HG03469 (cell line): ENCODE results near the gene TNIK.
"Not testable (repeated sequence)": the region's sequence is repeated elsewhere in the genome, so short reads cannot be mapped to it uniquely, and the experiment has no call there.

Source experiments
- ATAC-seq: cut with Tn5 transposase; IDR thresholded peaks from one replicate; pipeline ENCODE4 v1.9.1; 2021; ENCODE audit warnings: mild to moderate bottlenecking, moderate library complexity, moderate number of reproducible peaks; ENCODE audit not compliant: unreplicated experiment

The TNIK gene

DNA sequence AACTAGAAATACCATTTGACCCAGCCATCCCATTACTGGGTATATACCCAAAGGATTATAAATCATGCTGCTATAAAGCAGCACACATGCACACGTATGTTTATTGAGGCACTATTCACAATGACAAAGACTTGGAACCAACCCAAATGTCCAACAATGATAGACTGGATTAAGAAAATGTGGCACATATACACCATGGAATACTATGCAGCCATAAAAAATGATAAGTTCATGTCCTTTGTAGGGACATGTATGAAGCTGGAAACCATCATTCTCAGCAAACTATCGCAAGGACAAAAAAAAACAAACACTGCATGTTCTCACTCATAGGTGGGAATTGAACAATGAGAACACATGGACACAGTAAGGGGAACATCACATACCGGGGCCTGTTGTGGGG is 340.8 kb downstream of the TNIK start:
- not testable (repeated sequence) for ATAC-seq

GRCh38 chr3:171118993-171119392 is 341.2 kb downstream of the TNIK start:
- not testable (repeated sequence) for ATAC-seq

- no peak for ATAC-seq
Measured at GRCh38 chr3:171116824-171117395, 343.3 kb downstream of the TNIK start.

- ATAC-seq: no peak
Measured at GRCh38 chr3:171116365-171116764, 343.8 kb downstream of the TNIK start.

DNA sequence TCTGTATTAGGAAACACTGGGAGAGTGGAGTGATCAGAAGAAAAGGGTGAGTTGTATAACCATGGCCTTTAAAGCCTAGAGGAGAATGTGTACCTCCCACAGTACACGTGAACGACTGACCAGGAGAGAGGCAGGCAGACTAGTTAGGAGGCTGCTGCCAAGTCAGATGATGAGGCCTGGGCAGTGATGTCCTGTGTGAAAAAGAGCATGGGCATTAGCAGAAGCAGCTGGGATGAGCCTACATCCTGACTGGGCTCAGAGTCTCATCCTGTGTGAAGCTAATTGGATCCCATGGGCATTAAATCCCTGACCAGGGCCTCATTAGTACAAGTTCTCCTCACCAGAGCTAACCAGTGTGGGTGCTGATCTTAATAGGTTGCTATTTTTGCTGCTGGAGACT is 344.5 kb downstream of the TNIK start:
- ATAC-seq: no peak

- ATAC-seq: no peak
Measured at GRCh38 chr3:171113716-171114115, 346.5 kb downstream of the TNIK start.

- no peak for ATAC-seq
Measured at GRCh38 chr3:171110715-171111114, 349.5 kb downstream of the TNIK start.

DNA sequence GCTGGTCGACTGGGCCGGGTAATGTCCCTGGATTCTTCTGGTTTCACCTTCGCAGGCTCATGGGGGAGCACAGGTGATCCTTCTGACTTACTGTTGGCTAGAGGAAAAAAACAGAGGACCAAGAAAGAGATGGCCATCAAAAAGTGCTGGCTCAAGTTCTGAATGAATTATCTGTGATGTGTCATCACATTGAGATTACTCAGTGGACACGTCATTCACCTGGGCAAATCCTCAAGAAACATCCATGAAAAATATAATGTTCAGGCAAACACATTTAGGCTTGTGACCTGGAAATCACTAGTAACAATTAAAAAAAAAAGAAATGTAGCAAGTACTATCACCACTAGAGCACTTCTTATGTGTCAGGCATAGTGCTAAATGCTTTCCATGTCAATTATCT is 352.1 kb downstream of the TNIK start:
- no peak for ATAC-seq

- ATAC-seq: no peak
Measured at GRCh38 chr3:171103185-171103584, 357.0 kb downstream of the TNIK start.

- no peak for ATAC-seq
Measured at GRCh38 chr3:171101982-171102641, 358.1 kb downstream of the TNIK start.

DNA sequence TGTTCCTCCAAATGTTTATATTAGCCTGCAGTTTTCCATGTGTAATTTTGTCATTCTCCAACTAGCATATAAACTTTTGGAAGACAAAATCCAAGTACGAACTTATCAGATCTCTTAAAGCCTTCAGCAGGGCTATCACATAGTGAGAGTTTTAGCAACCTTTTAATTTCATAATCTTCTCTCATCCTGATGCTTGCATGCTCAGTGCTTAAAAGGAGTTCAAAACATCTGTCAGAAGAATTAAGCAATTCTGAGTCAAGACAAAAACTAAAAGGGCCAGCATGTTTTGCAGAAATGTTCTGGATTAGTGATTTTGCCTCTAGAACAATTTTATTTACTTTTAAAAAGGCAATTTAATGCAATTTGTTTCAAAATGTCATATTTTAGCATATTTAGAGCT is 360.3 kb downstream of the TNIK start:
- no peak for ATAC-seq

- ATAC-seq: peak; percentile 98
Measured at GRCh38 chr3:171095063-171095462, 365.1 kb downstream of the TNIK start.

GRCh38 chr3:171094411-171094810 is 365.8 kb downstream of the TNIK start:
- ATAC-seq: no peak

DNA sequence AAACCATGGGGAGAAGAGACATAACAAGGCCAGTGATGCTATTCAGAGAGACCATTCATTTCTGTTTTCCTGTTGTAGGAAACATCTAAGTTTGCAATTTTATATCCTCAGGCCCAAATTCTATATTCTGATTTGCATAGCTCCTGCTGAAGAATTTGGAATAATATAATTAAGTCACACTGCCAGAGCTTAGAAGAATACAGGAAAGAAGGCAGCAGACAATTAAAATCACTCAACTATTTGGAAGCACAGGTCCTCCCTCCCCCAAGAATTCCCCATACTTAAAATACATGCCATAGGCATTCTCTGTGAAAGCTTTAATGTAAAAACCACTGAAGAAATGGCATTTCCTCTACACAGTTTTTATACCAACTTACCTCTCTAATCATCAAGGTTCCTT is 366.7 kb downstream of the TNIK start:
- ATAC-seq: no peak

GRCh38 chr3:171092467-171092911 is 367.7 kb downstream of the TNIK start:
- no peak for ATAC-seq

DNA sequence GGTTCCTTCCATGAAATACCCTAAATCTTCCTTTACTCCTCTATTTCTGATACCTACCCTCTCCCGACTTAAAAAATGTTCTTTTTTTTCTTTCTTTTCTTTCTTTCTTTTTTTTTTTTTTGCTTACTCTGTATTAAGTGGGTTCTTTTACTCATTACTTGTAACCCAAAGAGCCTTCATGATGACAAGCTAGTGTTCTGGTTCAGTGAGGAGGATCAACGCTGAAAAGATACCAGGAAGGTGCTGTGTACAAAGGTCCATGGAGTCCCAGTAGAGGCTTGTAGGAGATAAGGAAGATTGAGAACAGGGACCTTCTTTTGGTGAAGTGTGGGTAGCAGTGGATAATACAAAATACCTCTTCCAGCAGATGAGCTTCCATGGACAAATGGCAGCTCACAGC is 369.9 kb downstream of the TNIK start:
- no peak for ATAC-seq

GRCh38 chr3:171088964-171089754 is 371.0 kb downstream of the TNIK start:
- no peak for ATAC-seq

DNA sequence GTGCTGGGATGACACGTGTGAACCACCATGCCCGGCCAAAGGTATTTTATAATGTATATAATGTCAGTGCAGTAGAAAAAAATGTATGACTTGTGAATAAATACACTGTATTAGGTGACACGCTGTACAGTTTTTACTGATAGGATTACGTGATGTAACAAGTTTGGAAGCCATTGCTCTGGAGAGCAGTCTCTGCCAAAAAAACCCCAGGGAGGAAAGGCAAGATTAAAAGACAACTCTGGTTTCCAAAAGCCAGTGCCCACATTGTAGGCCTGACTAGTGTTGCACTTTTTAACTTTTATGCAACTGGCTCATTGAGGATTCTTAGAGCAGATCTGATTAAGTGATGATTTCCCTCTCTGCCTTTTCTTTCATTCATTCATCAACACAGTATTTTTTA is 371.7 kb downstream of the TNIK start:
- ATAC-seq: no peak

DNA sequence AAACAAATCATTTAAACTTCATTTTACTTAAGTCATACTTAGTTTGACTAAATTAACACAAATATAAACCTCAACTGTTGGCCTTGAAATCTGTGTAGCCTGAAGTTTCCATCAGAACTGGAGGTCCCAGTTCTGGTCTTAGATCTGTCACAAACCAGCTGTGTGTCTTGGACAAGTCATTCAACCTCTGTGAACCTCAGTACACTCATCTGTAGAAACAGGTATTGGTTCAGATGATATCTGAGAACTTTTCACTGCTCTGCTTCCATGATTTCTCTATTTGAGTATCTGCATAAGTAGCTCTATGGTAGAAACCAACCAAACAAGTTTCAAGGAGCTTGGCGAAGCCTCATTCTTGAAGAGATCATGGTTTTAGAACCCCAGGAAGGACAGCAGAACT is 373.3 kb downstream of the TNIK start:
- ATAC-seq: no peak

GRCh38 chr3:171077261-171077660 is 382.9 kb downstream of the TNIK start:
- ATAC-seq: no peak

DNA sequence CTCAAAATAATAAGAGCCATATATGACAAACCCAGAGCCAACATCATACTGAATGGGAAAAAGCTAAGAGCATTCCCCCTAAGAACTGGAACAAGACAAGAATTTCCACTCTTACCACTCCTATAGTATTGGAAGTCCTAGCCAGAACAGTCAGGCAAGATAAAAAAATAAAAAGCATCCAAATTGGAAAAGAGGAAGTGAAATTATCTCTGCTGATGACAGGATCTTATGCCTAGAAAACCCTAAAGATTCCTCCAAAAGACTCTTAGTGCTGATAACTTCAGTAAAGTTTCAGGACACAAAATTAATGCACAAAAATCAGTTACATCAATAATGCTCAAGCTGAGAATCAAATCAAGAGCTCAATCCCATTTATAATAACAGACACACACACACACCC is 387.8 kb downstream of the TNIK start:
- no peak for ATAC-seq

GRCh38 chr3:171068658-171069057 is 391.5 kb downstream of the TNIK start:
- ATAC-seq: no peak
